Inflammatory macrophage treated with lipopolysaccharide for 1 hour (primary cell): ENCODE results near the gene JAG1.
A peak's percentile ranks its signal among the peaks of the same experiment; 100 is the strongest.

Source experiments
- DNase-seq, 2 donors: peaks; one replicate each; pipeline ENCODE4 v3.0.0-alpha.2; 2020 to 2022

The JAG1 gene

GRCh38 chr20:10667077-10667401 is 6.8 kb downstream of the JAG1 start:
- DNase-seq: no peak

GRCh38 chr20:10666221-10667076 is 7.3 kb downstream of the JAG1 start:
- DNase-seq: no peak

- no peak for DNase-seq
Observed at GRCh38 chr20:10665791-10666190, 8.0 kb downstream of the JAG1 start.

GRCh38 chr20:10665027-10665561 is 8.7 kb downstream of the JAG1 start:
- DNase-seq: no peak

GRCh38 chr20:10663756-10664155 is 10.0 kb downstream of the JAG1 start:
- DNase-seq: no peak

GRCh38 chr20:10662661-10663458 is 10.9 kb downstream of the JAG1 start:
- peak; percentile 35 to 44 for DNase-seq

GRCh38 chr20:10662151-10662550 is 11.6 kb downstream of the JAG1 start:
- DNase-seq: no peak

- no peak for DNase-seq
Observed at GRCh38 chr20:10661261-10661660, 12.5 kb downstream of the JAG1 start.

- no peak for DNase-seq
Observed at GRCh38 chr20:10660661-10661060, 13.1 kb downstream of the JAG1 start.

- no peak for DNase-seq
Observed at GRCh38 chr20:10659651-10660601, 13.9 kb downstream of the JAG1 start.

- no peak for DNase-seq
Observed at GRCh38 chr20:10658876-10659632, 14.7 kb downstream of the JAG1 start.

GRCh38 chr20:10658051-10658823 is 15.6 kb downstream of the JAG1 start:
- DNase-seq: no peak

- no peak for DNase-seq
Observed at GRCh38 chr20:10657453-10657852, 16.3 kb downstream of the JAG1 start.

GRCh38 chr20:10655720-10656669 is 17.8 kb downstream of the JAG1 start:
- no peak for DNase-seq

- DNase-seq: no peak
Observed at GRCh38 chr20:10654630-10655029, 19.2 kb downstream of the JAG1 start.

- no peak for DNase-seq
Observed at GRCh38 chr20:10654250-10654610, 19.6 kb downstream of the JAG1 start.

- peak in 1 of 2 donors; percentile 40 for DNase-seq
Observed at GRCh38 chr20:10653599-10654249, 20.1 kb downstream of the JAG1 start.

- no peak for DNase-seq
Observed at GRCh38 chr20:10652660-10653261, 21.0 kb downstream of the JAG1 start.

- no peak for DNase-seq
Observed at GRCh38 chr20:10652185-10652584, 21.6 kb downstream of the JAG1 start.
